Measurements from ENCODE around the gene CTSW.

GRCh38 chr11:65861165-65861505 lies 18.5 kb upstream of the CTSW start:
- no peak for TF ChIP-seq GATA2 (IDR thresholded peaks at IDR 0.05; ENCODE audit: low read depth, low read length)
- TF ChIP-seq GATA3 (IDR thresholded peaks at IDR 0.05; ENCODE audit: low read depth, low read length), result no peak

Data from SH-SY5Y (cell line).